DOHH2 (cell line): ENCODE results near the gene SLC22A16.

Experiments used
- H3F3A ChIP-seq: fragments of 200-600 bp; sonication (generic), shearing (Covaris generic); 2 replicates; pipeline ENCODE4 v1.6.0; 2016; ENCODE audit warnings: antibody characterized with exemption, mild to moderate bottlenecking; ENCODE audit not compliant: control insufficient read depth, insufficient read depth
- H3K27ac ChIP-seq: fragments of 200-600 bp; sonication (generic); 2 replicates; pipeline ENCODE4 v1.5.1; 2014; ENCODE audit warnings: low read depth, mild to moderate bottlenecking, low read length, moderate library complexity
- H3K27me3 ChIP-seq: fragments of 200-600 bp; sonication (generic); 2 replicates; pipeline ENCODE4 v1.6.1; 2014; ENCODE audit warnings: mild to moderate bottlenecking, low read length, mixed read lengths; ENCODE audit not compliant: control insufficient read depth
- H3K36me3 ChIP-seq: fragments of 200-600 bp; sonication (generic); 2 replicates; pipeline ENCODE4 v1.6.1; 2014; ENCODE audit warnings: mild to moderate bottlenecking, low read length, moderate library complexity, mixed read lengths; ENCODE audit not compliant: control insufficient read depth
- H3K4me1 ChIP-seq: fragments of 200-600 bp; sonication (generic); 2 replicates; pipeline ENCODE4 v1.6.1; 2014; ENCODE audit warnings: mild to moderate bottlenecking, low read length, mixed read lengths; ENCODE audit not compliant: control insufficient read depth
- H3K4me2 ChIP-seq: fragments of 200-600 bp; sonication (generic); 2 replicates; pipeline ENCODE4 v1.6.0; 2014; ENCODE audit warnings: mild to moderate bottlenecking, low read length, moderate library complexity
- H3K4me3 ChIP-seq: fragments of 200-600 bp; sonication (generic); 2 replicates; pipeline ENCODE4 v1.5.1; 2014; ENCODE audit warnings: mild to moderate bottlenecking, low read length, mixed read lengths
- H3K79me2 ChIP-seq: fragments of 200-600 bp; sonication (generic); 2 replicates; pipeline ENCODE4 v1.6.1; 2014; ENCODE audit warnings: mild to moderate bottlenecking, low read length, mixed read lengths; ENCODE audit not compliant: control insufficient read depth
- H3K9me2 ChIP-seq: fragments of 200-600 bp; sonication (generic); replicated peaks from 2 replicates; pipeline ENCODE4 v1.6.1; 2014; ENCODE audit warnings: mild to moderate bottlenecking, low read length, mixed read lengths; ENCODE audit not compliant: control insufficient read depth
- H3K9me3 ChIP-seq: fragments of 200-600 bp; sonication (generic); 2 replicates; pipeline ENCODE4 v1.6.1; 2014; ENCODE audit warnings: antibody characterized with exemption, low read length, mixed read lengths; ENCODE audit not compliant: control insufficient read depth, insufficient read depth
- H4K20me1 ChIP-seq: fragments of 200-600 bp; sonication (generic); 2 replicates; pipeline ENCODE4 v1.6.0; 2014; ENCODE audit warnings: low read depth, mild to moderate bottlenecking, antibody characterized with exemption, low read length, moderate library complexity; ENCODE audit not compliant: control insufficient read depth, insufficient read depth
- EZH2phosphoT487 ChIP-seq: fragments of 200-600 bp; sonication (generic); IDR thresholded peaks from 2 replicates; pipeline ENCODE4 v1.6.1; 2017; ENCODE audit warnings: borderline replicate concordance, mild to moderate bottlenecking, antibody characterized with exemption, low read length, moderate library complexity, mixed read lengths
- TF ChIP-seq, protein P1 (sequence below): fragments of 200-600 bp; sonication (generic); IDR thresholded peaks from one replicate; pipeline ENCODE4 v1.5.1; 2014; ENCODE audit warnings: antibody characterized with exemption, mild to moderate bottlenecking, low read depth, low read length; ENCODE audit not compliant: poor library complexity, severe bottlenecking

Gene SLC22A16

GRCh38 chr6:110415086-110415916 lies 61.1 kb downstream of the SLC22A16 start, which contains the start of gene DDO:
TSS of gene DDO (minus strand) at chr6:110415575. CDS start at chr6:110413462, 2,113 bp downstream.
- no peaks in the 10 kb centered on the region for H3F3A ChIP-seq
- no peak within 1 kb of the TSS for H3K4me3 ChIP-seq
- H3K36me3 ChIP-seq = no peaks in the 10 kb centered on the region
- no peaks in the 10 kb centered on the region for H3K4me1 ChIP-seq
- no peaks in the 10 kb centered on the region for H3K27me3 ChIP-seq
- H3K27ac ChIP-seq = no peak within 1 kb of the TSS
- H3K9me3 ChIP-seq = no peaks in the 10 kb centered on the region
- TF ChIP-seq, protein P1, sequence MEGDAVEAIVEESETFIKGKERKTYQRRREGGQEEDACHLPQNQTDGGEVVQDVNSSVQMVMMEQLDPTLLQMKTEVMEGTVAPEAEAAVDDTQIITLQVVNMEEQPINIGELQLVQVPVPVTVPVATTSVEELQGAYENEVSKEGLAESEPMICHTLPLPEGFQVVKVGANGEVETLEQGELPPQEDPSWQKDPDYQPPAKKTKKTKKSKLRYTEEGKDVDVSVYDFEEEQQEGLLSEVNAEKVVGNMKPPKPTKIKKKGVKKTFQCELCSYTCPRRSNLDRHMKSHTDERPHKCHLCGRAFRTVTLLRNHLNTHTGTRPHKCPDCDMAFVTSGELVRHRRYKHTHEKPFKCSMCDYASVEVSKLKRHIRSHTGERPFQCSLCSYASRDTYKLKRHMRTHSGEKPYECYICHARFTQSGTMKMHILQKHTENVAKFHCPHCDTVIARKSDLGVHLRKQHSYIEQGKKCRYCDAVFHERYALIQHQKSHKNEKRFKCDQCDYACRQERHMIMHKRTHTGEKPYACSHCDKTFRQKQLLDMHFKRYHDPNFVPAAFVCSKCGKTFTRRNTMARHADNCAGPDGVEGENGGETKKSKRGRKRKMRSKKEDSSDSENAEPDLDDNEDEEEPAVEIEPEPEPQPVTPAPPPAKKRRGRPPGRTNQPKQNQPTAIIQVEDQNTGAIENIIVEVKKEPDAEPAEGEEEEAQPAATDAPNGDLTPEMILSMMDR = no peak
- TF ChIP-seq EZH2phosphoT487 = no peak
- H4K20me1 ChIP-seq = no peaks in the 10 kb centered on the region
- no peak within 1 kb of the TSS for H3K4me2 ChIP-seq
- no peaks in the 10 kb centered on the region for H3K79me2 ChIP-seq
- H3K9me2 ChIP-seq = no peaks in the 10 kb centered on the region

DNA sequence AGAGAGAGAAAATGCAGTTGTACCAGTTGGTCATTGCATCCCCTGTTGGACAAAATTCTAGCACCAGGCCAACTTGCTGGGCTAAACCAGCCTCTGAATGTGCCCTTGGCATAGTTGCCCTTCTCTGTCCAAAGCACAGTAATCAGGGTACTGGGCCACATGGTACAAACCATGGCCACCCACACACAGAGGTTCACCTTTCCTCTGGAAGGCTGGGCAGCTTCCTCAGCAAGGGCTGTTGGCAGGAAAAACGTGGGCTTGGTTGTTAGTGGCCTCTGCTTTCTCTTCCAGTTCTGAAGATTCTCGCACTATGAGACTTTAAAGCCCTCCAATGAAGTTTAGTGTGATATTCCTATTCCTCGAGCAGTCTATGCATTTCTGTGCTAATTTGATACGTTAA lies 61.7 kb downstream of the SLC22A16 start:
- Histone ChIP-seq H3K27ac (no peak overlapping the region), H3K27me3 (no peaks in the 10 kb centered on the region), H3F3A (no peaks in the 10 kb centered on the region), H3K9me3 (no peaks in the 10 kb centered on the region), H3K4me1 (no peaks in the 10 kb centered on the region), H3K4me2 (no peak overlapping the region), H3K9me2 (no peaks in the 10 kb centered on the region), H4K20me1 (no peaks in the 10 kb centered on the region), H3K79me2 (no peaks in the 10 kb centered on the region), H3K4me3 (no peak overlapping the region), H3K36me3 (no peaks in the 10 kb centered on the region)
- TF ChIP-seq, protein P1 = no peak
- TF ChIP-seq EZH2phosphoT487 = no peak

GRCh38 chr6:110412360-110412759 lies 64.1 kb downstream of the SLC22A16 start:
- Histone ChIP-seq H3K27ac (no peak overlapping the region), H3K4me2 (no peak overlapping the region)
- TF ChIP-seq EZH2phosphoT487 = no peak
- TF ChIP-seq, protein P1 = no peak

More at GRCh38 chr6:110412360-110412759, 64.1 kb downstream of the SLC22A16 start:
- Histone ChIP-seq H3K79me2 (no peaks in the 10 kb centered on the region), H3K36me3 (no peaks in the 10 kb centered on the region), H3K27me3 (0 out of 2 replicates have a peak, but pooled peaks cover 5% of the 10 kb centered on the region), H3K9me2 (no peaks in the 10 kb centered on the region), H3K4me1 (no peaks in the 10 kb centered on the region), H3K9me3 (no peaks in the 10 kb centered on the region), H3F3A (no peaks in the 10 kb centered on the region), H3K4me3 (no peak overlapping the region), H4K20me1 (no peaks in the 10 kb centered on the region)
